BLaER1 (cell line): ENCODE measurements around the gene DSCAML1.

ENCODE experiments used
- H3K27ac ChIP-seq: shearing (Covaris generic); formaldehyde crosslinking; 2 replicates; pipeline ENCODE4 v1.8.1; 2022
- H3K27me3 ChIP-seq: shearing (Covaris generic); formaldehyde crosslinking; 2 replicates; pipeline ENCODE4 v1.8.1; 2022
- H3K36me3 ChIP-seq: shearing (Covaris generic); formaldehyde crosslinking; 2 replicates; pipeline ENCODE4 v1.8.1; 2022
- H3K4me1 ChIP-seq: shearing (Covaris generic); formaldehyde crosslinking; 2 replicates; pipeline ENCODE4 v1.8.1; 2022
- H3K4me2 ChIP-seq: shearing (Covaris generic); formaldehyde crosslinking; 2 replicates; pipeline ENCODE4 v1.8.1; 2022
- H3K4me3 ChIP-seq: shearing (Covaris generic); formaldehyde crosslinking; 2 replicates; pipeline ENCODE4 v1.8.1; 2022
- H3K9ac ChIP-seq: shearing (Covaris generic); formaldehyde crosslinking; 2 replicates; pipeline ENCODE4 v1.8.1; 2022
- H3K9me3 ChIP-seq: shearing (Covaris generic); formaldehyde crosslinking; 2 replicates; pipeline ENCODE4 v1.8.1; 2022
- H4K20me1 ChIP-seq: shearing (Covaris generic); formaldehyde crosslinking; 2 replicates; pipeline ENCODE4 v1.8.1; 2022
- Cebpa-rat ChIP-seq: shearing (Covaris generic); IDR thresholded peaks from 2 replicates; pipeline ENCODE4 v1.8.1; 2022

DSCAML1 gene

GRCh38 chr11:117825538-117826189 lies 28.6 kb upstream of the DSCAML1 start:
- peak overlapping the region; percentile 75; the same call in 1 of the 2 replicates for H3K9ac ChIP-seq
- no peak overlapping the region; the same call in 1 of the 2 replicates for H3K4me3 ChIP-seq
- H3K4me2 ChIP-seq, result peak overlapping the region; percentile 91
- H3K36me3 ChIP-seq, result no peaks in the 10 kb centered on the region
- H3K4me1 ChIP-seq, result peaks cover 97% of the 10 kb centered on the region
- H4K20me1 ChIP-seq, result no peaks in the 10 kb centered on the region
- peak overlapping the region; percentile 93 for H3K27ac ChIP-seq
- no peak for TF ChIP-seq Cebpa-rat
- no peaks in the 10 kb centered on the region for H3K9me3 ChIP-seq
- H3K27me3 ChIP-seq, result no peaks in the 10 kb centered on the region

- Histone ChIP-seq H3K9me3 (no peaks in the 10 kb centered on the region), H3K36me3 (no peaks in the 10 kb centered on the region), H3K27me3 (no peaks in the 10 kb centered on the region), H3K4me1 (peaks cover 97% of the 10 kb centered on the region), H3K4me2 (peak within 1 kb of the TSS; percentile 91), H3K9ac (peak within 1 kb of the TSS; percentile 75), H3K27ac (peak within 1 kb of the TSS; percentile 93), H3K4me3 (peak within 1 kb of the TSS; percentile 22), H4K20me1 (no peaks in the 10 kb centered on the region)
- TF ChIP-seq Cebpa-rat, result peak; percentile 83
These were observed 27.8 kb upstream of the DSCAML1 start, which contains the start of gene FXYD2 for GRCh38 chr11:117824571-117825537. Gene FXYD2 (minus strand): TSS chr11:117824744. CDS start chr11:117824678, 66 bp downstream.

- H3K36me3 ChIP-seq, result no peaks in the 10 kb centered on the region
- peaks cover 97% of the 10 kb centered on the region for H3K4me1 ChIP-seq
- H3K27ac ChIP-seq, result peak overlapping the region; percentile 93
- H3K4me3 ChIP-seq, result 0 out of 2 replicates have a peak overlapping the region, but pooled peaks have one; percentile 22
- H3K9ac ChIP-seq, result peak overlapping the region; percentile 75
- no peaks in the 10 kb centered on the region for H4K20me1 ChIP-seq
- TF ChIP-seq Cebpa-rat, result no peak
- H3K4me2 ChIP-seq, result peak overlapping the region; percentile 91
- no peaks in the 10 kb centered on the region for H3K27me3 ChIP-seq
- H3K9me3 ChIP-seq, result no peaks in the 10 kb centered on the region
These were observed 27.0 kb upstream of the DSCAML1 start for GRCh38 chr11:117823946-117824420.

GRCh38 chr11:117823294-117823945 lies 26.4 kb upstream of the DSCAML1 start:
- Histone ChIP-seq H3K27ac (peak overlapping the region; percentile 93), H3K27me3 (no peaks in the 10 kb centered on the region), H3K36me3 (no peaks in the 10 kb centered on the region), H3K4me3 (peak overlapping the region; percentile 22; the same call in 1 of the 2 replicates), H4K20me1 (no peaks in the 10 kb centered on the region), H3K9me3 (no peaks in the 10 kb centered on the region), H3K9ac (peak overlapping the region; percentile 75), H3K4me1 (peaks cover 97% of the 10 kb centered on the region), H3K4me2 (peak overlapping the region; percentile 91)
- no peak for TF ChIP-seq Cebpa-rat

- H3K4me2 ChIP-seq, result peak overlapping the region; percentile 91
- no peaks in the 10 kb centered on the region for H3K36me3 ChIP-seq
- H4K20me1 ChIP-seq, result no peaks in the 10 kb centered on the region
- H3K27ac ChIP-seq, result peak overlapping the region; percentile 93
- H3K9me3 ChIP-seq, result no peaks in the 10 kb centered on the region
- peaks cover 97% of the 10 kb centered on the region for H3K4me1 ChIP-seq
- TF ChIP-seq Cebpa-rat, result no peak
- H3K9ac ChIP-seq, result peak overlapping the region; percentile 75; the same call in 1 of the 2 replicates
- H3K4me3 ChIP-seq, result no peak overlapping the region
- no peaks in the 10 kb centered on the region for H3K27me3 ChIP-seq
These were observed 25.3 kb upstream of the DSCAML1 start for GRCh38 chr11:117822074-117823033.

- no peaks in the 10 kb centered on the region for H3K27me3 ChIP-seq
- H3K4me2 ChIP-seq, result peak overlapping the region; percentile 91; the same call in 1 of the 2 replicates
- H3K9me3 ChIP-seq, result no peaks in the 10 kb centered on the region
- H3K4me3 ChIP-seq, result no peak overlapping the region
- no peak overlapping the region for H3K9ac ChIP-seq
- H3K4me1 ChIP-seq, result peaks cover 97% of the 10 kb centered on the region
- no peak for TF ChIP-seq Cebpa-rat
- H4K20me1 ChIP-seq, result no peaks in the 10 kb centered on the region
- no peaks in the 10 kb centered on the region for H3K36me3 ChIP-seq
- H3K27ac ChIP-seq, result no peak overlapping the region
These were observed 24.4 kb upstream of the DSCAML1 start for GRCh38 chr11:117821431-117821830.

GRCh38 chr11:117820516-117820915 lies 23.5 kb upstream of the DSCAML1 start:
- H3K4me2 ChIP-seq, result peak overlapping the region; percentile 78
- H3K4me3 ChIP-seq, result no peak overlapping the region
- H3K9ac ChIP-seq, result no peak overlapping the region
- no peak overlapping the region for H3K27ac ChIP-seq
- no peak for TF ChIP-seq Cebpa-rat
- H4K20me1 ChIP-seq, result no peaks in the 10 kb centered on the region
- peaks cover 97% of the 10 kb centered on the region for H3K4me1 ChIP-seq
- H3K36me3 ChIP-seq, result no peaks in the 10 kb centered on the region
- H3K27me3 ChIP-seq, result no peaks in the 10 kb centered on the region
- no peaks in the 10 kb centered on the region for H3K9me3 ChIP-seq

GRCh38 chr11:117820071-117820470 lies 23.1 kb upstream of the DSCAML1 start:
- H3K27ac ChIP-seq, result peak overlapping the region; percentile 45; the same call in 1 of the 2 replicates
- H3K27me3 ChIP-seq, result no peaks in the 10 kb centered on the region
- no peak overlapping the region for H3K4me3 ChIP-seq
- H3K9me3 ChIP-seq, result no peaks in the 10 kb centered on the region
- peaks cover 97% of the 10 kb centered on the region for H3K4me1 ChIP-seq
- peak overlapping the region; percentile 78 for H3K4me2 ChIP-seq
- H4K20me1 ChIP-seq, result no peaks in the 10 kb centered on the region
- no peaks in the 10 kb centered on the region for H3K36me3 ChIP-seq
- 0 out of 2 replicates have a peak overlapping the region, but pooled peaks have one; percentile 11 for H3K9ac ChIP-seq
- TF ChIP-seq Cebpa-rat, result no peak
